Measurements from ENCODE around the gene SEC62. TPM values are rescaled to one million over a fixed set of nuclear protein-coding genes. Genes with fewer than 3 reads are reported as not detected.

The SEC62 gene
- total RNA-seq, 1 experiment from 2014 or later, result 51.2 TPM

DNA sequence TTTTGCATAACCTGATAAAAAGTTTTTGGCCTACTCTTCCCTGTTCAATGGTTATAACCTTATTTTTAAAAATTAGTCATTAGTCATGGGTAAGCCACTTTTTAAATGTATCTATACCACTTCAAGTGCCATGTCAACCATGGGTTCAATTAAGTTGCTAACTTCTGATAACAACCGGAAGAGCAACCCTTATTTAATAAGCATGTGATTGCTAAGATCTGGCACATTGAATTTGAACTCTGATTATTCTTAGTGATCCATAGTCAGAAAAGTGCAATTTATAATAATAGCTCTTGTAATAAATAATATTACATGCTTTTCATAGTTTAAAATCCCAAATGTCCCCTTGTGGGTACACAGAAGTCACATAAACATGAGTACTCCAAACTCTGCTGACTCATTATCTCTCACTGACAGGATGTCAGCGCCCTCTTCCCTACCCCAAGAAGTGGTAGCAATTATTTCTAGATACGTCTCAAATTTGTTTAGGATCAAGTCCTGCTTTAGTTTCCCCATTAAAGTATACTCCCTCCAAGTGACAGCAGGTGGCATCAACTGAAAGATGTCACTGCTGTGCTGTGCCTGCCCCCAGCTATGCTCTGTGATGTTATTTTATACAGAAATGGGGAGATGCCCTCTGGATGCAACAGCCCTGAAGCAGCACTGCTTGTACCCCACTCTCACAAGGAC is 36.6 kb upstream of the SEC62 start (continued):
- no peak for TF ChIP-seq AFF4 (CRISPR knock-in tag; IDR thresholded peaks at IDR 0.05; ENCODE audit: borderline replicate concordance)
- TF ChIP-seq JAZF1 (CRISPR knock-in tag; IDR thresholded peaks at IDR 0.05), result no peak
- no peak for TF ChIP-seq PRDM15 (CRISPR knock-in tag; IDR thresholded peaks at IDR 0.05)
- TF ChIP-seq, protein P1, sequence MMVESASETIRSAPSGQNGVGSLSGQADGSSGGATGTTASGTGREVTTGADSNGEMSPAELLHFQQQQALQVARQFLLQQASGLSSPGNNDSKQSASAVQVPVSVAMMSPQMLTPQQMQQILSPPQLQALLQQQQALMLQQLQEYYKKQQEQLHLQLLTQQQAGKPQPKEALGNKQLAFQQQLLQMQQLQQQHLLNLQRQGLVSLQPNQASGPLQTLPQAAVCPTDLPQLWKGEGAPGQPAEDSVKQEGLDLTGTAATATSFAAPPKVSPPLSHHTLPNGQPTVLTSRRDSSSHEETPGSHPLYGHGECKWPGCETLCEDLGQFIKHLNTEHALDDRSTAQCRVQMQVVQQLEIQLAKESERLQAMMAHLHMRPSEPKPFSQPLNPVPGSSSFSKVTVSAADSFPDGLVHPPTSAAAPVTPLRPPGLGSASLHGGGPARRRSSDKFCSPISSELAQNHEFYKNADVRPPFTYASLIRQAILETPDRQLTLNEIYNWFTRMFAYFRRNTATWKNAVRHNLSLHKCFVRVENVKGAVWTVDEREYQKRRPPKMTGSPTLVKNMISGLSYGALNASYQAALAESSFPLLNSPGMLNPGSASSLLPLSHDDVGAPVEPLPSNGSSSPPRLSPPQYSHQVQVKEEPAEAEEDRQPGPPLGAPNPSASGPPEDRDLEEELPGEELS (CRISPR knock-in tag; IDR thresholded peaks at IDR 0.05), result no peak
- no peak for TF ChIP-seq HMGXB4 (CRISPR knock-in tag; IDR thresholded peaks at IDR 0.05)

- H3K27me3 Mint-ChIP-seq (ENCODE audit: low read depth), result peaks cover 3% of the 10 kb centered on the region; the same call in 1 of the 2 replicates
- ChIA-PET CTCF (no interaction called here), POLR2A (no interaction called here)
- H3K9me3 Mint-ChIP-seq, result no peaks in the 10 kb centered on the region
- ATAC-seq (no peak), DNase-seq (ENCODE audit: low spot score) (no peak)
- H3K4me1 Mint-ChIP-seq, result no peaks in the 10 kb centered on the region
- TF ChIP-seq MYBL2 (CRISPR knock-in tag; IDR thresholded peaks at IDR 0.05) (no peak), PRRX2 (CRISPR knock-in tag; IDR thresholded peaks at IDR 0.05) (no peak), MXD4 (CRISPR knock-in tag; IDR thresholded peaks at IDR 0.05; ENCODE audit: borderline replicate concordance) (no peak), TCF7 (CRISPR knock-in tag; IDR thresholded peaks at IDR 0.05; ENCODE audit: low read depth) (no peak), NR3C1 (CRISPR knock-in tag; conservative IDR thresholded peaks at IDR 0.05; ENCODE audit: low read depth) (no peak), ESRRA (CRISPR knock-in tag; IDR thresholded peaks at IDR 0.05; ENCODE audit: borderline replicate concordance) (no peak)
- TF ChIP-seq, protein P2, sequence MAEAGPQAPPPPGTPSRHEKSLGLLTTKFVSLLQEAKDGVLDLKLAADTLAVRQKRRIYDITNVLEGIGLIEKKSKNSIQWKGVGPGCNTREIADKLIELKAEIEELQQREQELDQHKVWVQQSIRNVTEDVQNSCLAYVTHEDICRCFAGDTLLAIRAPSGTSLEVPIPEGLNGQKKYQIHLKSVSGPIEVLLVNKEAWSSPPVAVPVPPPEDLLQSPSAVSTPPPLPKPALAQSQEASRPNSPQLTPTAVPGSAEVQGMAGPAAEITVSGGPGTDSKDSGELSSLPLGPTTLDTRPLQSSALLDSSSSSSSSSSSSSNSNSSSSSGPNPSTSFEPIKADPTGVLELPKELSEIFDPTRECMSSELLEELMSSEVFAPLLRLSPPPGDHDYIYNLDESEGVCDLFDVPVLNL (CRISPR knock-in tag; IDR thresholded peaks at IDR 0.05; ENCODE audit: borderline replicate concordance, low read depth), result no peak
- TF ChIP-seq, protein P3, sequence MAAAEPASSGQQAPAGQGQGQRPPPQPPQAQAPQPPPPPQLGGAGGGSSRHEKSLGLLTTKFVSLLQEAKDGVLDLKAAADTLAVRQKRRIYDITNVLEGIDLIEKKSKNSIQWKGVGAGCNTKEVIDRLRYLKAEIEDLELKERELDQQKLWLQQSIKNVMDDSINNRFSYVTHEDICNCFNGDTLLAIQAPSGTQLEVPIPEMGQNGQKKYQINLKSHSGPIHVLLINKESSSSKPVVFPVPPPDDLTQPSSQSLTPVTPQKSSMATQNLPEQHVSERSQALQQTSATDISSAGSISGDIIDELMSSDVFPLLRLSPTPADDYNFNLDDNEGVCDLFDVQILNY (CRISPR knock-in tag; IDR thresholded peaks at IDR 0.05), result no peak
- no peaks in the 10 kb centered on the region for H3K36me3 Mint-ChIP-seq
- H3K27ac Mint-ChIP-seq, result no peak overlapping the region
- no peak overlapping the region for H3K4me3 Mint-ChIP-seq
Measured at GRCh38 chr3:169930843-169931242, 35.8 kb upstream of the SEC62 start.

Measured in WTC11 (cell line).